Calu3 (cell line): ENCODE measurements around the gene TSPAN5. TPM values are rescaled to one million over a fixed set of nuclear protein-coding genes. Genes with fewer than 3 reads are reported as not detected.

ENCODE experiments used
- BruUV-seq: library from RNA; stranded (reverse); fragments of 400-500 nt; replicated peaks from 2 replicates; lab custom pipeline; 2021; lab: Mats Ljungman, UMichigan
- CTCF ChIA-PET: fragments of 300-600 bp; sonication (Branson Sonifier 250); formaldehyde crosslinking; loops from one replicate; lab custom pipeline; 2022; ENCODE audit warnings: antibody characterized with exemption; lab: Charles Lee
- DNase-seq: peaks from one replicate; pipeline ENCODE4 v3.0.0; 2022
- H3K27ac Mint-ChIP-seq: one replicate; pipeline ENCODE4 v1.8.0; 2022; ENCODE audit warnings: mixed read lengths; ENCODE audit not compliant: unreplicated experiment
- H3K27me3 Mint-ChIP-seq: one replicate; pipeline ENCODE4 v1.8.0; 2022; ENCODE audit warnings: mixed read lengths; ENCODE audit not compliant: unreplicated experiment
- H3K36me3 Mint-ChIP-seq: one replicate; pipeline ENCODE4 v1.8.0; 2022; ENCODE audit warnings: mild to moderate bottlenecking, moderate library complexity, mixed read lengths; ENCODE audit not compliant: insufficient read depth, unreplicated experiment
- H3K4me1 Mint-ChIP-seq: one replicate; pipeline ENCODE4 v1.8.0; 2022; ENCODE audit warnings: mild to moderate bottlenecking, low read depth, mixed read lengths; ENCODE audit not compliant: unreplicated experiment
- H3K4me3 Mint-ChIP-seq: one replicate; pipeline ENCODE4 v1.8.0; 2022; ENCODE audit warnings: mild to moderate bottlenecking, low read depth, moderate library complexity, mixed read lengths; ENCODE audit not compliant: unreplicated experiment
- H3K9me3 Mint-ChIP-seq: one replicate; pipeline ENCODE4 v1.8.0; 2022; ENCODE audit warnings: low read depth, mixed read lengths; ENCODE audit not compliant: unreplicated experiment
- CTCF ChIP-seq: fragments of 200-600 bp; IDR thresholded peaks from one replicate; pipeline ENCODE4 v1.8.0; 2022; ENCODE audit warnings: antibody characterized with exemption; ENCODE audit not compliant: unreplicated experiment
- intact Hi-C: fragments of 100-400 bp; cut with micrococcal nuclease; formaldehyde crosslinking; loops from one replicate; pipeline ENCODE4 v1.10.0; 2022; ENCODE audit not compliant: unreplicated experiment
- total RNA-seq: library from RNA; stranded (reverse); gene quantifications from 2 replicates; pipeline ENCODE4 v1.2.3, GENCODE V29; 2022

Gene TSPAN5
- total RNA-seq, 1 experiment from 2014 or later = 4.8 TPM

GRCh38 chr4:98544818-98545414, 113.5 kb downstream of the TSPAN5 start:
- CTCF ChIA-PET = no interaction called here

GRCh38 chr4:98544141-98544817, 114.1 kb downstream of the TSPAN5 start:
- Mint-ChIP-seq H3K9me3 (no peaks in the 10 kb centered on the region), H3K4me1 (no peaks in the 10 kb centered on the region), H3K27ac (no peak overlapping the region), H3K4me3 (no peak overlapping the region), H3K36me3 (no peaks in the 10 kb centered on the region), H3K27me3 (no peaks in the 10 kb centered on the region)
- CTCF ChIA-PET = no interaction called here
- no peak for TF ChIP-seq CTCF
- intact Hi-C loops = no loop called here
- no TSS peak for BruUV-seq
- DNase-seq = no peak

More at GRCh38 chr4:98544818-98545414, 113.5 kb downstream of the TSPAN5 start:
- intact Hi-C loops = no loop called here
- Mint-ChIP-seq H3K9me3 (no peaks in the 10 kb centered on the region), H3K4me1 (no peaks in the 10 kb centered on the region), H3K27me3 (no peaks in the 10 kb centered on the region), H3K27ac (no peak overlapping the region), H3K36me3 (no peaks in the 10 kb centered on the region), H3K4me3 (no peak overlapping the region)
- BruUV-seq = no TSS peak
- no peak for DNase-seq
- TF ChIP-seq CTCF = no peak

GRCh38 chr4:98542011-98542410, 116.4 kb downstream of the TSPAN5 start:
- Mint-ChIP-seq H3K4me3 (no peak overlapping the region), H3K27ac (no peak overlapping the region), H3K27me3 (no peaks in the 10 kb centered on the region), H3K36me3 (no peaks in the 10 kb centered on the region), H3K9me3 (no peaks in the 10 kb centered on the region), H3K4me1 (no peaks in the 10 kb centered on the region)
- no peak for DNase-seq
- TF ChIP-seq CTCF = no peak
- CTCF ChIA-PET = no interaction called here
- no TSS peak for BruUV-seq
- intact Hi-C loops = no loop called here

GRCh38 chr4:98540803-98541202, 117.6 kb downstream of the TSPAN5 start:
- no peaks in the 10 kb centered on the region for H3K9me3 Mint-ChIP-seq
- no TSS peak for BruUV-seq
- TF ChIP-seq CTCF = no peak
- H3K27ac Mint-ChIP-seq = no peak overlapping the region
- no peaks in the 10 kb centered on the region for H3K4me1 Mint-ChIP-seq
- no peaks in the 10 kb centered on the region for H3K36me3 Mint-ChIP-seq
- intact Hi-C loops = no loop called here
- DNase-seq = no peak
- peaks cover 4% of the 10 kb centered on the region for H3K27me3 Mint-ChIP-seq
- no peak overlapping the region for H3K4me3 Mint-ChIP-seq
- CTCF ChIA-PET = no interaction called here
